SH-SY5Y (cell line): ENCODE measurements around the gene ETV3L.

Experiments
- GATA2 ChIP-seq: IDR thresholded peaks from 2 replicates; pipeline ENCODE4 v1.6.1; 2011; ENCODE audit warnings: mild to moderate bottlenecking, low read depth, low read length
- GATA3 ChIP-seq: IDR thresholded peaks from 2 replicates; pipeline ENCODE4 v1.6.1; 2011; ENCODE audit warnings: low read depth, mild to moderate bottlenecking, low read length, moderate library complexity

Gene ETV3L

GRCh38 chr1:157087030-157087429 lies 12.6 kb downstream of the ETV3L start:
- TF ChIP-seq GATA3 (no peak), GATA2 (no peak)

- TF ChIP-seq GATA2 (no peak), GATA3 (no peak)
These were observed 13.3 kb downstream of the ETV3L start for GRCh38 chr1:157086299-157086698.

- no peak for TF ChIP-seq GATA3
- no peak for TF ChIP-seq GATA2
These were observed 14.2 kb downstream of the ETV3L start for GRCh38 chr1:157085421-157085820.

GRCh38 chr1:157084720-157085119 lies 14.9 kb downstream of the ETV3L start:
- TF ChIP-seq GATA3 (no peak), GATA2 (no peak)

GRCh38 chr1:157081707-157082106 lies 17.9 kb downstream of the ETV3L start:
- no peak for TF ChIP-seq GATA3
- TF ChIP-seq GATA2 = no peak

- no peak for TF ChIP-seq GATA3
- no peak for TF ChIP-seq GATA2
These were observed 18.9 kb downstream of the ETV3L start for GRCh38 chr1:157080714-157081113.

- TF ChIP-seq GATA2 (no peak), GATA3 (no peak)
These were observed 22.2 kb downstream of the ETV3L start for GRCh38 chr1:157077394-157077793.

GRCh38 chr1:157073944-157074685 lies 25.5 kb downstream of the ETV3L start:
- TF ChIP-seq GATA3 = no peak
- TF ChIP-seq GATA2 = peak; percentile 18; the same call in 1 of the 2 replicates

GRCh38 chr1:157069601-157070000 lies 30.0 kb downstream of the ETV3L start:
- no peak for TF ChIP-seq GATA3
- TF ChIP-seq GATA2 = no peak

- no peak for TF ChIP-seq GATA2
- no peak for TF ChIP-seq GATA3
These were observed 43.3 kb downstream of the ETV3L start for GRCh38 chr1:157056269-157056668.

- TF ChIP-seq GATA2 (no peak), GATA3 (no peak)
These were observed 48.8 kb downstream of the ETV3L start for GRCh38 chr1:157050836-157051235.

GRCh38 chr1:157047062-157047410 lies 52.6 kb downstream of the ETV3L start:
- TF ChIP-seq GATA2 (no peak), GATA3 (no peak)

GRCh38 chr1:157045250-157046218 lies 54.1 kb downstream of the ETV3L start, which contains the start of gene ARHGEF11:
TSS of gene ARHGEF11 (minus strand) at chr1:157045742. CDS start at chr1:157044330, 1,412 bp downstream.
- no peak for TF ChIP-seq GATA3
- TF ChIP-seq GATA2 = peak; percentile 60; the same call in 1 of the 2 replicates

GRCh38 chr1:157044326-157044725 lies 55.3 kb downstream of the ETV3L start:
- no peak for TF ChIP-seq GATA3
- no peak for TF ChIP-seq GATA2
